ENCODE measurements around the gene CCDC13. TPM values are rescaled to one million over a fixed set of nuclear protein-coding genes. Genes with fewer than 3 reads are reported as not detected.

The CCDC13 gene
- total RNA-seq, 1 experiment from 2014 or later, result 0.82 TPM

GRCh38 chr3:42752961-42753360, 20.1 kb downstream of the CCDC13 start:
- TF ChIP-seq POLR2AphosphoS5 (IDR thresholded peaks at IDR 0.05; ENCODE audit: low read depth, low read length) (no peak), CTCF (IDR thresholded peaks at IDR 0.05) (no peak), REST (IDR thresholded peaks at IDR 0.05; ENCODE audit: insufficient read depth in 1 of 2, low read depth in 2 of 2, low read length in 1 of 2) (no peak), SIN3A (IDR thresholded peaks at IDR 0.05; ENCODE audit: borderline replicate concordance, insufficient read depth, low read depth, low read length) (no peak), TCF7L2 (IDR thresholded peaks at IDR 0.05; ENCODE audit: low read depth, low read length) (no peak)
- Histone ChIP-seq H3K9me3 (ENCODE audit: control insufficient read depth, insufficient read depth, low read depth, low read length) (no peaks in the 10 kb centered on the region), H3K36me3 (ENCODE audit: control insufficient read depth, insufficient read depth, low read length) (no peaks in the 10 kb centered on the region), H3K27me3 (ENCODE audit: control insufficient read depth, insufficient read depth, low read length) (no peaks in the 10 kb centered on the region), H3K4me3 (ENCODE audit: low read depth in 2 of 2, low read length in 2 of 2) (no peak overlapping the region), H3K4me1 (ENCODE audit: control insufficient read depth, insufficient read depth, low read length) (no peaks in the 10 kb centered on the region), H3K27ac (ENCODE audit: low read length) (no peak overlapping the region)
- DNase-seq (ENCODE audit: low read depth, low spot score) (no peak), ATAC-seq (no peak)
- ChIA-PET POLR2A (no interaction called here), CTCF (no interaction called here)
- BruUV-seq (replicated peaks), result no TSS peak
- in situ Hi-C loops (cut with HindIII; ENCODE audit: low pct_unique_long_range_greater_than_20kb, low sequenced_read_pairs), result no loop called here
- intact Hi-C loops (cut with micrococcal nuclease; ENCODE audit: unreplicated experiment), result no loop called here

GRCh38 chr3:42752441-42752840, 20.6 kb downstream of the CCDC13 start:
- no peak overlapping the region for H3K27ac ChIP-seq (ENCODE audit: low read length)
- ChIA-PET POLR2A (no interaction called here), CTCF (no interaction called here)
- no peaks in the 10 kb centered on the region for H3K27me3 ChIP-seq (ENCODE audit: control insufficient read depth, insufficient read depth, low read length)
- no peaks in the 10 kb centered on the region for H3K9me3 ChIP-seq (ENCODE audit: control insufficient read depth, insufficient read depth, low read depth, low read length)
- TF ChIP-seq POLR2AphosphoS5 (IDR thresholded peaks at IDR 0.05; ENCODE audit: low read depth, low read length) (no peak), SIN3A (IDR thresholded peaks at IDR 0.05; ENCODE audit: borderline replicate concordance, insufficient read depth, low read depth, low read length) (no peak), CTCF (IDR thresholded peaks at IDR 0.05) (no peak), REST (IDR thresholded peaks at IDR 0.05; ENCODE audit: insufficient read depth in 1 of 2, low read depth in 2 of 2, low read length in 1 of 2) (no peak), TCF7L2 (IDR thresholded peaks at IDR 0.05; ENCODE audit: low read depth, low read length) (no peak)
- in situ Hi-C loops (cut with HindIII; ENCODE audit: low pct_unique_long_range_greater_than_20kb, low sequenced_read_pairs) (no loop called here), intact Hi-C loops (cut with micrococcal nuclease; ENCODE audit: unreplicated experiment) (no loop called here)
- ATAC-seq, result no peak
- H3K4me3 ChIP-seq (ENCODE audit: low read depth in 2 of 2, low read length in 2 of 2), result no peak overlapping the region
- H3K4me1 ChIP-seq (ENCODE audit: control insufficient read depth, insufficient read depth, low read length), result no peaks in the 10 kb centered on the region
- DNase-seq (ENCODE audit: low read depth, low spot score), result no peak
- no TSS peak for BruUV-seq (replicated peaks)
- H3K36me3 ChIP-seq (ENCODE audit: control insufficient read depth, insufficient read depth, low read length), result no peaks in the 10 kb centered on the region
